Renal cortex interstitium (tissue), 11 donors: ENCODE measurements around the gene TTC38. TPM values are rescaled to one million over a fixed set of nuclear protein-coding genes. Genes with fewer than 3 reads are reported as not detected.
"Not testable (repeated sequence)": the region's sequence is repeated elsewhere in the genome, so short reads cannot be mapped to it uniquely, and the experiment has no call there.

Source experiments
- DNase-seq, 11 donors: peaks; one replicate each; pipeline ENCODE4 v3.0.0-alpha.2; 2013; ENCODE audit warnings: low read depth in 9 of 11, low spot score in 4 of 11; ENCODE audit errors: extremely low read depth in 1 of 11
- polyA plus RNA-seq, 3 donors: library from polyadenylated mRNA; unstranded; fragments of 120-200 nt; gene quantifications; one replicate each; pipeline ENCODE4 v1.2.1, GENCODE V29; 2013; ENCODE audit not compliant: insufficient read length in 3 of 3

TTC38 gene
- polyA plus RNA-seq, 3 donors: 51.1 to 65.2 (median 52.8) TPM

DNA sequence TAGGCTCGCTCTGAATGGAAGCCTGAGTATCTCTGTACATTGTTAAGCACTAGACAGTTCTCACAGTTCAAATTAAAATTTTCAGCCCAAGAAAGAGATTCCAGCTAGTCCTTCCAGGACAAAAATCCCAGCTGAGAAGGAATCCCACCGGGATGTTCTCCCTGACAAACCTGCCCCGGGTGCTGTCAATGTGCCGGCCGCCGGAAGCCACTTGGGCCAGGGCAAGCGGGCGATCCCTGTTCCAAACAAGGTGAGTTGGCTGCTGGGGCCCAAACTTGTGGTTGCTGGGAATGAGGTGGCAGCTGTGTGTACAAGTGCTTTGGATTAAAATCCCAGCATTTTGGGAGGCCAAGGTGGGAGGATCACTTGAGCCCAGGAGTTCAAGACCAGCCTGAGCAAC is 44.2 kb downstream of the TTC38 start:
- DNase-seq: no peak

DNA sequence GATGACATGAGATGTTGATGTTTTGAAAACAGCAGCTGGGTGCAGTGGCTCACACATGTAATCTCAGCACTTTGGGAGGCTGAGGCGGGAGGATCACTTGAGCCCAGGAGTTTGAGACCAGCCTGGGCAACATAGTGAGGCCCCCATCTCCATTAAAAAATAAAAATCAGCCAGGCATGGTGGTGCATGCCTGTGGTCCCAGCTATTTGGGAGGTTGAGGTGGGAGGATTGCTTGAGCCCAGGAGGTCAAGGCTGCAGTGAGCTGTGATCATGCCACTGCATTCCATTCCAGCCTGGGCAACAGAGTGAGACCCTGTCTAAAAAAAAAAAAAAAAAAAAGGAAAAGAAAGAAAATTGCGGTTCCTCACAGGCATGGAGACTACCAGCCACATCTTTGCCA is 45.0 kb downstream of the TTC38 start:
- not testable (repeated sequence) for DNase-seq

DNA sequence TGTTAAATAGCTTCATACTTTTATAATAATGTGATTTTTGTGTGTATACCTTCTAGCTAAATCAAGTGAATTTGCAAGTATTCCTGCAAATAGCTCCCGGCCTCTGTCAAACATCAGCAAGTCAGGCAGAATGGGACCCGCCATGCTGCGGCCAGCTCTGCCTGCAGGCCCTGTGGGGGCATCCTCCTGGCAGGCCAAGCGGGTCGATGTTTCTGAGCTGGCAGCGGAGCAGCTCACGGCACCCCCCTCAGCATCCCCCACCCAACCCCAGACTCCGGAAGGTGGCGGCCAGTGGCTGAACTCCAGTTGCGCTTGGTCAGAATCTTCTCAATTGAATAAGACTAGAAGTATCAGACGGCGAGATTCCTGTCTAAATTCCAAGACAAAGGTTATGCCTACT is 48.2 kb downstream of the TTC38 start:
- no peak for DNase-seq

DNA sequence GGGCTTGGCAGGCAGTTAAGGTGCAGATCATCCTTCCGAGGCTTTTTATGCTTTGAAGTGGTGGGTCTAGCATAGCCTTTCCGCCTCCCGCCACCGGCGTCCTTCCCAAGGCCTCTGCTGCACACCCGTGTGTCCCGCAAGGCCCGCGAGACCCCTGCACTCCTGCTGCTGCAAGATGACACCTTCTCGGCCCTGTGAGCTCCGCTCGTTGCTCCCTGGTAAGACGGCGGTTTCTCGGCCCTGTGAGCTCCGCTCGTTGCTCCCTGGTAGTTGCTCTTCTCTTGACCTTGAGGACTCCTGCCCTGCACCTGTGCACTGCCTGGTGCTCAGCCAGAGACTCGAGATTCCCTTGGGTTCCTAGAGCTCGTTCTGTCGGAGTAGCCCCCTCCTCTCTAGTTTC is 49.8 kb downstream of the TTC38 start:
- DNase-seq: no peak

DNA sequence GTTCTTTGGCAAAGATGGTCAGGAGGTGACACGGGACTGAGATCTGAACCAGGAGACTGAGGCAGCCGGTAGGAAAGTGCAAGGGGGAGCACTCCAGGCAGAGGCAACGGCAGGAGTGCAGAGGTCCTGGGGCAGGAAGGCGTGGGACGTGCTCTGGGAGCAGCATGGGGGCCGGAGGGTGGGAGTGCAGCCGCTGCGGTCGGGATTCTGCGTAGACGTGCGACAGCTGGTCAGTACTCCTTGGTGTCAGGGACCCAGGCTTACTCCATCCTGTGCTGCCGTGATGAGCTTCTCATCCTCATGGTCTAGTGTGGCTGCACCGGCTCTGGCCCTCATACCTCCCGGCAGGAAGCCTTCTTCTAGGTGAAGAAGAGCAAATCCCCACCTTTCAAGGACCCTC is 50.8 kb downstream of the TTC38 start:
- DNase-seq: no peak

DNA sequence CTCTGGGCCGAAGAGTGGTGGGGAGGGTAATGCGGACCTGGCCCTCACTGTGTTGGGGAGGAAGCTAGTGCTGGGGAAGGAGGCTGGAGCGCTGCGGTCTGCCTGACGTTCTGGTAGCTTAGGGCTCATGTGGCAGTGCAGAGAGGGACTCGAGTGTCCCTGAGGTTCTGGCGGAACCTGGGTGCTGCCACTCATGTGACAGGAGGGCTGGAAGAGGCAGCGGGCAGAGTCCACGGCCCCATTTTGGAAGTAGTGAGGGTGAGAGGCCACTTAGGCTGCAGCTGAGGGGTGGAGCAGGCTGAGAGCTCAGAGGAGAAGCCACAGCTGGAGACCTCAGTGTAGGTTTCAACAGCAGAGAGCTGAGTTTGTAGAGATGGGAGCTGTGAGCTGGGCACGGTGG is 51.5 kb downstream of the TTC38 start:
- DNase-seq: no peak

DNA sequence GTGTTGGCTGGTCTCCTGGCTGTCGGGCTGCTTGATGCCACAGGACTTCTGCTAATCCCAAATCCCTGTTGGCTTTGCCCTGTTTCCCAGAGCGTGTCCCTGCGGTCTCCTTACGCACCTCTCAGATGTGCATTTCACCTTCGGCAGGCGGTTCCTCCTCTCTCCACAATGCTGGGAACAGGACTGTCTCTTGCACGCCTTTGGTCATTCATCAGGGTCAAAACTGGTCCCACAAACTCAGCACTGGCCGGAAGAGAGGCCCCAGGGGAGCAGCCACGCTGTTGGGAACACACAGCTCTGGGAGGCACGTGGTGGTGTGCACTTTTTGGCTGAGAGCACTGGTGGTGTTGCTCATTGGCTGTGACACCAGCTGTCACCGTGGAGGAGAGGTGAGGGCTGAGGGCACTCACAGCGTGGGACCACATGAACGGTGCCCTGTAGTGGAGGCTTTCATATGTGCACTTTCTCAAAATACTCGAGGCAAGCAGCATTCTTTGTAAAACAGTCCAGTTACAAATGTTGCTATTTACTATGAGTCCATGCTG is 52.4 kb downstream of the TTC38 start:
- DNase-seq: no peak

DNA sequence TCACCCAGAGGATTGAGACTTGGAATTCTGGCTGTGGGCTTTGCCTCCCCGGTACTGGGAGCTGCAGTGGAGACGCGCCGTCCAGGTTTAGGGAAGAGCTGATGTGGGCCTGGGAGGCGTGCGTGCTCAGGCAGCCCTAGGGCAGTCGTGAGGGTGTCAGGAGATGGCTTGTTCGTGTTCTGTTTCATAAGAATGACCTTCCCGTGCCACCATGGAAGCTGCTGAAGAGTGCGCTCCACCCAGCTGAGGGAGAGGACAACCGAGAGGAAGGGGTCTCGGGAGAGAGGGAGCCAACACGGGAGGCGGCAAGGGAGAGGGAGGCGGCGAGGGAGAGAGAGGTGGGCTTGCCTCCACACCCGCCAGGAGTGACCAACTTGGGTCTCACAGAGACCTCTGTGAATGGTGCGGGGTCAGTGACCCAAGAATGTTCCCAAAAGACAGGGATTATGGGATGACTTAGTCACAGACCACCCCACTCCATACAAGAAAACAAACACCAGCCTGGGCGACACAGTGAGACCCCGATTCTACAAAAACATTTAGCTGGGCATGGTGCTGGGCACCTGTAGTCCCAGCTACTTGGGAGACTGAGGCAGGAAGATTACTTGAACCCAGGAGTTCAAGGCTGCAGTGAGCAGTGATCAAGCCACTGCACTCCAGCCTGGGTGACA is 53.0 kb downstream of the TTC38 start:
- DNase-seq: no peak

DNA sequence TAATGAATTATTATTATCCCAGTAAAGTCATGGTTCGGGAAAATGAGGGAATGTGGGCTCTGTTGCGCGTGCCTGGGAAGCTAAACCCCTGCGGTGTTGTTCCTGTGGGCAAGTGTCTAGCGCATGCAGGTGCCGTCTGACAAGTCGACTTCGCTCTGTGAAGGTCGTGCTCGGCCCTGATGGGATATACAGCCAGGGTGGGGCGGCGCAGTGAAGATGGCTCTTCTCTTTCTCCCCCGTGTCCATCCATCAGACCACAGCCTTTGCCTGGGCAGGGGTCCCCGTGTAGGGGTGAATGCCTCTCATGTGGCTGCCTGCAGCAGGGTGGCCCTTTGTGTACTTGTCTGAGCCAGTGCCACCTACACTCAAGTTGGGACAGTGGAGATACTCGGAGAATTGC is 54.9 kb downstream of the TTC38 start:
- no peak for DNase-seq

DNA sequence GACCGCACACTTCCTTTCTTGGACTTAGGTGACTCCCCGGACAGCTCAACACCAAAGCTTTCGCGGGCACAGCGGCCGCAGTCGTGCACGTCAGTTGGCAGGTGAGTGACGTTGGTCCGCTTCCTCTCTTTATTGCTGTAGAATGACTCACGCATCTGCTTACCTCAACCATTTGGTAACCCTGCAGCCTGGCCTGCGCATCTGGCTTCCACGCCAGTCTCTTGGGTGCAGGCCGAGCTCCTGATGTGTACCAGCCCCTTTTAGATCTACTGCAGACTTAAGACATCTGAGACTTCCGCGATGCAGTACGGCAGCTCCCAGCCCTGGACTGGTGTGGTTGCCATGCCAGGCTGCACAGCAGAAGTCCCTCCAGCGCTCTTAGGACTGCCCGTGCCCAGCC is 55.4 kb downstream of the TTC38 start:
- no peak for DNase-seq

DNA sequence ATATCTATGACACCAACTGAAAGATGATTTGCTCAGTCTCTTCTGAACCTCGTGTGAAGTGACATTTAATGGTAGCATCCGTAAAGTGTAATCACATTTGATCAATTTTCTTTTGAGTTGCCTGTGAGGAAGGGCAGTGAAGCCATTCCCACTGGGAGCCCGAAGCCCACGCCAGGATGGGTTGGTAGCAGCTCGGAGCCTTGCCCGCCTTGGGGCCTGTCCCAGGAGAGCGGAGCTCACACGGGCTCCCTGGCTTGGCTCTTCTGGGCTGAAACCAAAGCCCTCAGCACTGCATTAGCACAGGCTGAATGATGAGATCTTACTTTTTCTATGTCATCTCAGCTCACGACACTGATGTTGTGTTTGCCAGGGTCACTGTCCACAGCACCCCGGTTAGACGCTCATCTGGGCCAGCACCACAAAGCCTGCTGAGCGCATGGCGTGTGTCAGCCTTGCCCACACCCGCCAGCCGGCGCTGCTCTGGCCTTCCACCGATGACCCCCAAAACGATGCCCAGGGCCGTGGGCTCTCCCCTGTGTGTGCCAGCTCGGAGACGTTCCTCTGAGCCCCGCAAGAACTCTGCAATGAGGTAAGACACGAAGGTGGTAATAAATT is 58.4 kb downstream of the TTC38 start:
- DNase-seq: no peak

DNA sequence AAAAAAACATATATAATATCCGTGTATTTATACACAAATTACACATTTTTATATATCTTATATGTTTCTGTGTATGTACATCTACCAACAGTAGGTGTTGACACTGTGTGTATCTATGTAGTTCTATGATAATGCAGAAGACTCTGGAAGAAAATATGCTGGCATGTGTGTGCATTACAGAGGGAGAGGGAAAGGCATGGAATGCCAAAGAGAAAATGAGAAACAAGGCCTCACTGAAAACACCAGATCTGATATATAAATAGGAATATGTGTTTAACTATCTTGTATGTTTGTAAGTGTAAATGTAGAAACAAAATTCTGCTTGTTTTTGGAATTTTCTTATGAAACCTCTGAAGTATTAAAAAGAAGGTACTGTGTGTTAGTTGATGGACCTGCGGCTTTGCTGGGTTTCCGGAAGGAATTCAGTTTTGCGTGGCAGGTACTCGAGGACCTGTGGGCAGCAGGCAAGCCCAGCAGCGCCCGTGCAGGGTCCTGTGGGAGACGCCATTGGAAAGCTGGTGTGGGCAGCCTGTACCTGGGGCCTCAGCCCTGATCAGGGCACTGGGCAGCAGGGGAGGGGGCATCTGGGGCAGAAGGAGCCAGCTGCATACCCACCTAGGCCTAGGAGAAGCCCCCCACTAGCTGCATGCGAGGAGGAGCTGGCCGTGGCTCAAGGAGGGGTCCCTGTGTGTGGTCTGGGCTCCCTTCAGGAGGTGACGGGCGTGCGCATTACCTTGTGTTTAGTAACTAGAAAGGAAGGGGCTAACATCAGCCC is 60.1 kb downstream of the TTC38 start:
- no peak for DNase-seq

DNA sequence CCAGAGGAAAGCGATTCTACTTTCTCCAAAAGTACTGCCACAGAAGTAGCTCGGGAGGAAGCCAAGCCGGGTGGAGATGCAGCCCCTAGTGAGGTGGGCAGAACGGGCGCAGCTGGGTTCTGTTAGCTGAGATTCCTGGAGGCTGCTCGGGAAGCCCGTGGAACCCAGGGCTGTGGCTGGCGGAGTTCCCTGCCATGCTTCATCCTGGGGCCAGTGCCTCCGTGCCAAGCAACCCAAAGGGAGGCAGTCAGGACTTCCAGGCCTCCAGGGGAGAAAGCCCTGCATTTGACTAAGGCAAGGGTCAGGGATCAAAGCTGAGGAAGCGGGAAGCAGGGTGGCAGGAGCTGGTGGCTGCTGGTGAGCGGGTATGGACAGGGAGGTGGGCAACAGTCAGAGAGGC is 61.0 kb downstream of the TTC38 start:
- no peak for DNase-seq

DNA sequence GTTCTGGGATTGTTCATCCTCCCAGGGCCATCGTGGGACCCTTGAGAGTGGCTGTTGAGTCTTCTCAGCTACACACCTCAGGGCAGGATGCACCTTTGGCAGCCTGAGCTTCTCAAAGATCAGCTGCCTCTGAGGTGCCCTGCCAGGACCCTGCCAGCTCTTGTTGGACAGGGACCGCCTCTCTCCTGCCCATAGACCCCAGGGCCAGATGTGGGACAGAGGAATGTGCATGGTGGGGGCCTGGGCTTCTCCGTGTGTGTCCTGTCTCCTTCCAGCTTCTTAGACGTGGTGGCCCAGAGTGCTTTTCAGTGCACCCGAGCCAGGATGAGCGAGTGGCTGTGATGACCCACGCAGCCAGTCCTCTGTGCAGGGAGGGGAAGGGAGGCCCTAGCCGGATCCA is 61.8 kb downstream of the TTC38 start:
- DNase-seq: no peak

DNA sequence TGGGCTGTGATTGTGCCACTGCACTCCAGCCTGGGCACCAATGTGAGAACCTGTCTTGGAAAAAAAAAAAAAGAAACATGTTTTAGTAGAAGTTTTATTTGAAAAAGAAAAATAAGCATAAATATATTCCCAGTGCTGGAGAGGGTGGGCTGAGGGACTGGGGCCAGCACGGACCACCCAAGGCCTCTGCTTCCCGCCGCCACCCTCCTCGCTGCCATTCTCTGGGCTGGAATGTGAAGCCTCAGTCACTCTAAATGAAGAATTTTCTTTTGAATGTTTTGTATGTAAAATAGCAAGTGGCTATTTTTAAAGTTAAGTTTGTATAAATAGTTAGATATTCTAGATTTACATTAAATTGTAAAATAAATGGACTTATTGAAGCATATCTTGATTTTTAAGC is 62.6 kb downstream of the TTC38 start:
- DNase-seq: no peak

DNA sequence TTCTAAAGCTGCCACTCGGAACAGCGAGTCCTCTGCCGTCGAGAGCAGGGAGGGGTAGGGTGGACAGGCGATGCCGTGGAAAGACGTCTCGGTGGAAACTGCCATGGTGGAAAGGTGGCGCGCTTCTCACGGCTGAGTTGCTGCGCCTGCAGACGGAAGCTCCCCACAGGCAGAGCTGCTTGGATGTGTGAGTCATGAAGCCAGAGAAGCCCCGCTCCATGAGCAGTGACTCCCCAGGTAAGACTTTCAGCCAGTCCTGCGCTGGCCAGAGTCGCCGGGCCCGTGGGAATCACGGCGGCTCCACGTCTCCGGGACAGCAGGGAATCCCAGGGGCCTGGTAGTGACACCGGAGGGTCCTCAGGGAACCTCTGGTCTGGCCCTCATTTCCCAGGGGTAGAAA is 63.7 kb downstream of the TTC38 start:
- no peak for DNase-seq

DNA sequence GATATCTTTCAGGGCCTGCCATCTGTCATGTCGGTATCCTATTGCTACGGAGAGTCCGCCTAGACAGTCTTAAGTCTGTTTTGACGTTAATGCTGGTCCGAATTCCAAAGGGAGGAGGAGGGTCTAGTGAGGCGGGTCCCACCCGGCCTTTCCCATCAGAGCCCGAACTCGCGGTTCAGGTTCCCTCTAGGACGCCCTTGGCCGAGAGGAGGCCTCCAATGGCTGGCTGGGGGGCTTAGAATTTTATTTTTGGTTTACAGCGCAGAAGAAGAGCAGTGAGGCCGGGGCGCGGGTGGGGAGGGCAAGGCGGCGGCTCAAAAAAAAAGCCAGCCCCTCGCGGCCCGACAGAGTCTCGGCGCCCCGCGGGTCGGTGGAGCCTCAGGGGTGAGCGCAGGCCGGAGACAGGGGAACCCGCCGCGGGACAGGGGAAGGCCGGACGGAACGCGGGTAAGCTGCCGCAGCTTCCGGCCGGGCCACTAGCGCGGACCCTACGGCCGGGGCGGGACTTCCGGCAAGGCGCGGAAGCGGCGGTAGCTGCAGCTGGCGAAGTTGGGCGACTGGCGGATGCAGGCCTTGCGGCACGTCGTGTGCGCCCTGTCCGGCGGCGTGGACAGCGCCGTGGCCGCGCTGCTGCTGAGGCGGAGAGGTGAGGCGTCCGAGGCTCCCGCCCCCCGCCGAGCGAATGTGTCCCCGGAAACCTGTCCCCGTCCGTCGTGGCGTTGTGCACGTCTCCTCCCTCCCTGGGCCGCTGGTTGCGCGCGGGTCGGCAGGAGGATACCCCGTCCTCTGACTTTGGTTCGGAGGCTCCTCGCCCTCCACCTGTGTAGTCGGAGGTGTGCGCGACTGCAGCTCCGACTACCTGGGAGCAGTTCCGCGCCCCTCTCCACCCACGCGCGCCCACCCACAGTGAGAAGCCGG is 67.7 kb downstream of the TTC38 start, which contains the start of gene TRMU:
TRMU (plus strand) TSS at position 514 of the 918 bp plus-strand sequence; CDS start at position 565, 51 bp downstream.
- DNase-seq: peak; percentile 51 to 84 (median 79)

DNA sequence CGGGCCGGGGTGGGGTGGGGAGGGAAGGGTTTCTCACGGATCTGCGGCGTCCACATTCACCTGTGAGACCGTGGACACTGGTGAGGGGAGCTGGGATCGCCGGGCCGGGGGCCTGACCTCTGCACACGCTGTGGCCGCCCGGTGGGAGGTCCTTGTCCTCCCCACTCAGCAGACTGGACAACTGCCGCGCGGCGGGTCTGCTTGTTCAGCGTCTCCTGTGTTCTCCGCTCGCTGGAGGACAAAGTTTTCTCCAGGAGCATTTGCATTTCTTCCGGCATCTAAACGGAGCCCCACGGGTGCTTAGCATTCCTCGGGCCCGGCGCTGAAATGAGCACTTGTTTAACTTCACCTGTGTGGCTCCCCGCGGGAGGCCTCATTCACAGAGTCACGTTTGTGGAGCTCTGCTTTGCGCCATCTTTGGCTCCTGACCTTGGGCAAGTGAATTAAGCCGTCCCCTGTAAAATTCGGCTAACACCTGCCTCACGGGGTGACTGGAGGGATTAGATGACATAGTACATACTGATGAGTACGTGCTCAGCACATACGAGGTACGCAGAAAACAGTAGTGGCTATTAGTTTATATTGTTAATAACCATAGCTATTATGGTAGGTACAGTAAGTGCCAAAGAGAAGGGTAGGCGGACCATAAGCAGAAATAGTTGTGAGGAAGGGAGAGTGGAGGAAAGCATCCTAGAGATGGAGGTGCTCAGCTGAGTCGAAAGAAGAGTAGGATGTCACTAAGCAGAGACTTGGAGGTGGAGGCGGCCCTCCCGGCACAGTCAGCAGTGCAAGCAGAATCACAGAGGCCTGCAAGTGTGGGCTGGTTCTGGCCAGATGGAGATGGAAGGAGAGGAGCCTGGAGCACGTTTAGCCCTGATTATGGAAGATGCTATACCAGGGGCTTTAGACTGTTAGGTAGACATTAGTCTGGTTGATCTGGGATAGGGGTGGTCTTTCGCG is 68.6 kb downstream of the TTC38 start:
- no peak for DNase-seq
